ENCODE measurements around the gene BNIP2. TPM values are rescaled to one million over a fixed set of nuclear protein-coding genes. Genes with fewer than 3 reads are reported as not detected.

BNIP2 gene
- total RNA-seq, 1 experiment from 2014 or later, result 58.1 TPM

DNA sequence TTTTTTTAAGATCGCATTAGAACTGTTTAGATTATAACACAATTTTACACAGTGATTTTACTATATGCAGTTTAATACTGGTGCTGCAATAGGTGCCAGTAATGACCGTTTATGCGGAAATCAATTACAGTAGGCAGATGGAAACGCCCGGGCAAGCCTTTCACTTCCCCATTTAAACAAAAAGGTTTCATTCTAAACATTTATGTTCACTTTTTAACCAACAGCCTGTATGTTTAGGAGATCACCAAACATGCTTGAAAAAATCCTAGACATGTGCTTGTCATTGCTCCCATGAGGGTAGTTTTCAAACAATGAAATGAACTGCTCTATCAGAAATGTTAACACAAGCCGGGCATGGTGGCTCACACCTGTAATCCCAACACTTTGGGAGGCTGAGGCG lies 2.7 kb downstream of the BNIP2 start:
- intact Hi-C loops (cut with micrococcal nuclease; ENCODE audit: unreplicated experiment), result no loop called here
- Histone ChIP-seq H3K4me1 (ENCODE audit: insufficient read depth, low read length, poor library complexity, severe bottlenecking) (peaks cover 23% of the 10 kb centered on the region), H3K9me3 (ENCODE audit: low read depth, low read length, poor library complexity, severe bottlenecking) (no peaks in the 10 kb centered on the region), H3K4me3 (ENCODE audit: low read depth, low read length, poor library complexity, severe bottlenecking) (no peak overlapping the region), H3K27ac (ENCODE audit: low read depth, low read length, poor library complexity, severe bottlenecking) (peak overlapping the region; percentile 17), H3K27me3 (replicated peaks; ENCODE audit: insufficient read depth, low read depth, low read length, poor library complexity) (no peaks in the 10 kb centered on the region), H3K36me3 (ENCODE audit: insufficient read depth, low read length, poor library complexity, severe bottlenecking) (peaks cover 26% of the 10 kb centered on the region)
- ChIA-PET CTCF (no interaction called here), POLR2A (ENCODE audit: low non-redundant PET) (no interaction called here)
- no peak for TF ChIP-seq EZH2 (IDR thresholded peaks at IDR 0.05; ENCODE audit: borderline replicate concordance, low read depth, low read length, poor library complexity, severe bottlenecking)
- TF ChIP-seq, protein P1, sequence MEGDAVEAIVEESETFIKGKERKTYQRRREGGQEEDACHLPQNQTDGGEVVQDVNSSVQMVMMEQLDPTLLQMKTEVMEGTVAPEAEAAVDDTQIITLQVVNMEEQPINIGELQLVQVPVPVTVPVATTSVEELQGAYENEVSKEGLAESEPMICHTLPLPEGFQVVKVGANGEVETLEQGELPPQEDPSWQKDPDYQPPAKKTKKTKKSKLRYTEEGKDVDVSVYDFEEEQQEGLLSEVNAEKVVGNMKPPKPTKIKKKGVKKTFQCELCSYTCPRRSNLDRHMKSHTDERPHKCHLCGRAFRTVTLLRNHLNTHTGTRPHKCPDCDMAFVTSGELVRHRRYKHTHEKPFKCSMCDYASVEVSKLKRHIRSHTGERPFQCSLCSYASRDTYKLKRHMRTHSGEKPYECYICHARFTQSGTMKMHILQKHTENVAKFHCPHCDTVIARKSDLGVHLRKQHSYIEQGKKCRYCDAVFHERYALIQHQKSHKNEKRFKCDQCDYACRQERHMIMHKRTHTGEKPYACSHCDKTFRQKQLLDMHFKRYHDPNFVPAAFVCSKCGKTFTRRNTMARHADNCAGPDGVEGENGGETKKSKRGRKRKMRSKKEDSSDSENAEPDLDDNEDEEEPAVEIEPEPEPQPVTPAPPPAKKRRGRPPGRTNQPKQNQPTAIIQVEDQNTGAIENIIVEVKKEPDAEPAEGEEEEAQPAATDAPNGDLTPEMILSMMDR (conservative IDR thresholded peaks at IDR 0.05; ENCODE audit: low read depth, low read length), result no peak
- DNase-seq (ENCODE audit: low spot score), result no peak
- TSS peak; percentile 2 for BruUV-seq (replicated peaks)

DNA sequence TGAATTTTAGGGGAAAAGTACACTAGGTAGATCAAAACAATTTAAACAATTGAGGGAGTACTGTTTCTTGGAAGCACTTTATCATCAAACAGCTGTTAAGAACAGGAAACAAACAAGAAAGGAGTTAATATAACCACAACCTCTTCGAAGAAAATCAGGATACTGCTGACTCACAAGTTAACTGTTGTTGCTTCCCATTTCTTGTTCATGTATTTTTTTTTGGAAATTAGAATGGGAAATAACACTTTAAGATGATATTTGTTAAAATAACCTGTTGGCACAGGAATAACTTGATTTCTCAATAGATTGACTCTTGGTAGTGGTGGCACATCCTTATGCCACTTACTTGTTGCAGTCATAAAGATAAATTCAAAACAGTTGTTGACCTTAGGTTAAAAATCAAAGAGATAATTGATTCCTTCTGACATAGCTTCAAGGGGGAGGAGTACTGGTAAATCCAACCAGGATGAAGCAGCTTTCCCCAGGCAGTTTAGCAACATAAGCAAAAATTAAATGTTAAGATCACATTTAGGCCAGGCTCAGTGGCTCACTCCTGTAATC lies 3.3 kb downstream of the BNIP2 start:
- peaks cover 23% of the 10 kb centered on the region for H3K4me1 ChIP-seq (ENCODE audit: insufficient read depth, low read length, poor library complexity, severe bottlenecking)
- ChIA-PET CTCF (no interaction called here), POLR2A (ENCODE audit: low non-redundant PET) (no interaction called here)
- peaks cover 32% of the 10 kb centered on the region for H3K36me3 ChIP-seq (ENCODE audit: insufficient read depth, low read length, poor library complexity, severe bottlenecking)
- H3K4me3 ChIP-seq (ENCODE audit: low read depth, low read length, poor library complexity, severe bottlenecking), result no peak overlapping the region
- H3K27ac ChIP-seq (ENCODE audit: low read depth, low read length, poor library complexity, severe bottlenecking), result peak overlapping the region; percentile 48
- H3K9me3 ChIP-seq (ENCODE audit: low read depth, low read length, poor library complexity, severe bottlenecking), result no peaks in the 10 kb centered on the region
- no peaks in the 10 kb centered on the region for H3K27me3 ChIP-seq (replicated peaks; ENCODE audit: insufficient read depth, low read depth, low read length, poor library complexity)
- DNase-seq (ENCODE audit: low spot score), result no peak
- intact Hi-C loops (cut with micrococcal nuclease; ENCODE audit: unreplicated experiment), result no loop called here
- BruUV-seq (replicated peaks), result no TSS peak
- TF ChIP-seq, protein P1 (conservative IDR thresholded peaks at IDR 0.05; ENCODE audit: low read depth, low read length), result no peak
- no peak for TF ChIP-seq EZH2 (IDR thresholded peaks at IDR 0.05; ENCODE audit: borderline replicate concordance, low read depth, low read length, poor library complexity, severe bottlenecking)

DNA sequence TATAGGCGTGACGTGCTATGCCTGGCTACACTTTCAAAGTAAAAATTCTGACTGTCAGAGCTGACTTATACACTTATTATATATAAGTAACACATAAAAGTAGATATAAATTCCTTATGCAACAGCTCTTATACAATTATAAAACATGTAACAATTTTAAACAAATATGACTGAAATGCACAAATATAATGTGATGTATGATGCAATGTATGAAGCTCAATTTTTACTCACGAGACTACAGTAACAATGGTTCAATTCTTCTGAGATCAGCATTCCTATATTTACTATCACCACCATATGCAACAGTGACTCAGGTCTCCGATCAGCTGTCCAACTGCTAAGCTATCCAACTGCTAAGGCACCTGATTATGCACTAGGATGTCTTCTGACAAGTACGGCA lies 8.2 kb downstream of the BNIP2 start:
- ChIA-PET CTCF (no interaction called here), POLR2A (ENCODE audit: low non-redundant PET) (no interaction called here)
- BruUV-seq (replicated peaks), result no TSS peak
- H3K9me3 ChIP-seq (ENCODE audit: low read depth, low read length, poor library complexity, severe bottlenecking), result no peaks in the 10 kb centered on the region
- H3K27me3 ChIP-seq (replicated peaks; ENCODE audit: insufficient read depth, low read depth, low read length, poor library complexity), result no peaks in the 10 kb centered on the region
- TF ChIP-seq, protein P1 (conservative IDR thresholded peaks at IDR 0.05; ENCODE audit: low read depth, low read length), result no peak
- TF ChIP-seq EZH2 (IDR thresholded peaks at IDR 0.05; ENCODE audit: borderline replicate concordance, low read depth, low read length, poor library complexity, severe bottlenecking), result no peak
- intact Hi-C loops (cut with micrococcal nuclease; ENCODE audit: unreplicated experiment), result no loop called here
- H3K27ac ChIP-seq (ENCODE audit: low read depth, low read length, poor library complexity, severe bottlenecking), result no peak overlapping the region
- H3K4me1 ChIP-seq (ENCODE audit: insufficient read depth, low read length, poor library complexity, severe bottlenecking), result peaks cover 6% of the 10 kb centered on the region
- peaks cover 82% of the 10 kb centered on the region for H3K36me3 ChIP-seq (ENCODE audit: insufficient read depth, low read length, poor library complexity, severe bottlenecking)
- DNase-seq (ENCODE audit: low spot score), result no peak
- no peak overlapping the region for H3K4me3 ChIP-seq (ENCODE audit: low read depth, low read length, poor library complexity, severe bottlenecking)

Data from A673 (cell line).